Activated CD4-positive, alpha-beta T cell treated with anti-CD3 and anti-CD28 coated beads for 24 hours (primary cell): ENCODE results near the gene TINCR.

Experiments used
- DNase-seq, 2 donors: peaks; one replicate each; pipeline ENCODE4 v3.0.0-alpha.2; 2020; ENCODE audit warnings: low read depth in 2 of 2

Gene TINCR

DNA sequence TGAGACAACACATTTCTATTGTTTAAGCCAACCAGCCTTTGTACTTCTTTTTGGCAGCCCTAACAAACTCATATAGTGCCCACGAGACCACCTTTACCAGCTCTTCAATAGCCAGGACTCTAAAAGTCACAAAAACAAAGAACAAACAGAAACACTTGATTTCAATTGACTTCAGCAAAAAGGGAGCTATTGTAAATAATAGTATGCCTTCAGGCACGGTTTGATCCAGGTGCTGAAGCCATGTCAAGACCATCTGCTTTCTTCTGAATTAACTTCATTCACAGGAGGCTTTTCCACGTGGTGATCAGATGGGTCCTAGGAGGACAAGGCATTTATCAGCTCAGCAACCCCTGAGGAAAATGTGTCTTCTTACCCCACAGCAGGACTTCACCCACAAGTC, 53.8 kb downstream of the TINCR start:
- DNase-seq: no peak

DNA sequence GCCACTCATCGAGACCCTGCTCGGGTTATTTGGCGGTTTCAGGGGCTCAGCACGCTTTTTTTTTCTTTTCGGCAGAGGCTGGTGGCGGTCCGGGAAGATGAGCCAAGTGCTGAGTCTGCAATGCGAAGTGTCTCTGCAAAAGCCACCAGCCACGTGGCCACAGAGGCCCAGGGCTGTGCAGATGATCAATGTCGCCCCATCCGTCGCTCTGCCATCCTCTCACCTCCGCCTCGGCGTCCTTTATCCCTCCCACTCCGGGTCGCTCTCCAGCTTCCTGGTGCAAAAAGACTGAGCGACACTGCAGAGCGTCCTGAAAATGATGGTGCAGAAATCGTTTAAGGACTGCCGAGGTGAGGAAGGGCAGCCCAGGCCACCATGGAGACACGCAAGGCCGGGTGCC, 55.0 kb downstream of the TINCR start:
- DNase-seq: no peak
